ENCODE results near the gene RBM25. TPM values are rescaled to one million over a fixed set of nuclear protein-coding genes. Genes with fewer than 3 reads are reported as not detected.
A peak's percentile ranks its signal among the peaks of the same experiment; 100 is the strongest.

RBM25 gene
- total and polyA plus RNA-seq, 10 of the 15 experiments (the other 5 are each of a cell fraction or from before 2014, with no cell fraction given), result 43.4 to 125 (median 74.1) TPM

DNA sequence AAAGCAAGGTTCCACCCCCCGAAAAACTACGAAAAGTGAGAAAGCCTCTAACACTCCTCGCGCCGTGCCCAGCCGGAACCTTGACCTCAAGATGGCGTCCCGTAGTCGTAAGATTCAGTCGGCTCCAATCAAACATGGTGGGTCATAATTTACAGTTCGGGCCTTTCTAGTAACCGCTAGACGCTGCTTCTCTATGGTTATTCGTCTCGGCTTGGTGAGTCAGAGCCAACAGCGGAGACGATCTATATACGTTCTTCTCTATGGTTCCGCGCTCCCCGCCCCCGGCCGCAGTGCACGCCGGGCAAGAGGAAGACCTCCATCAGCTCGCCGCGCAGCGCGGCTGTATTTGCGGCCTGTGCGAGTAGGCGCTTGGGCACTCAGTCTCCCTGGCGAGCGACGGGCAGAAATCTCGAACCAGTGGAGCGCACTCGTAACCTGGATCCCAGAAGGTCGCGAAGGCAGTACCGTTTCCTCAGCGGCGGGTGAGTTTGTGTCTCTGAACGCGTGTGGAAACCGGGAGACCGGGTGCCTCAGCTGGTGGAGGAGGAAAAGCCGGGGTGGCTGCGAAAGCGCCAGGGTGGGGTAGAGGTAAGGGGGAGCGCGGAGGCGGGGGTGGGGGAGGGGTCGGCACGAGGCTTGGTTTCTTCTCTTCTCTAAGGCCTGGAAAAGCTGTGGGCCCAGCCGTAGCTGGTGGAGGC lies at the start of gene RBM25 (continued):
- TF ChIP-seq, protein P1, sequence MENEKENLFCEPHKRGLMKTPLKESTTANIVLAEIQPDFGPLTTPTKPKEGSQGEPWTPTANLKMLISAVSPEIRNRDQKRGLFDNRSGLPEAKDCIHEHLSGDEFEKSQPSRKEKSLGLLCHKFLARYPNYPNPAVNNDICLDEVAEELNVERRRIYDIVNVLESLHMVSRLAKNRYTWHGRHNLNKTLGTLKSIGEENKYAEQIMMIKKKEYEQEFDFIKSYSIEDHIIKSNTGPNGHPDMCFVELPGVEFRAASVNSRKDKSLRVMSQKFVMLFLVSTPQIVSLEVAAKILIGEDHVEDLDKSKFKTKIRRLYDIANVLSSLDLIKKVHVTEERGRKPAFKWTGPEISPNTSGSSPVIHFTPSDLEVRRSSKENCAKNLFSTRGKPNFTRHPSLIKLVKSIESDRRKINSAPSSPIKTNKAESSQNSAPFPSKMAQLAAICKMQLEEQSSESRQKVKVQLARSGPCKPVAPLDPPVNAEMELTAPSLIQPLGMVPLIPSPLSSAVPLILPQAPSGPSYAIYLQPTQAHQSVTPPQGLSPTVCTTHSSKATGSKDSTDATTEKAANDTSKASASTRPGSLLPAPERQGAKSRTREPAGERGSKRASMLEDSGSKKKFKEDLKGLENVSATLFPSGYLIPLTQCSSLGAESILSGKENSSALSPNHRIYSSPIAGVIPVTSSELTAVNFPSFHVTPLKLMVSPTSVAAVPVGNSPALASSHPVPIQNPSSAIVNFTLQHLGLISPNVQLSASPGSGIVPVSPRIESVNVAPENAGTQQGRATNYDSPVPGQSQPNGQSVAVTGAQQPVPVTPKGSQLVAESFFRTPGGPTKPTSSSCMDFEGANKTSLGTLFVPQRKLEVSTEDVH (IDR thresholded peaks at IDR 0.05; ENCODE audit: low read depth, partially characterized antibody), result peak; percentile 21
- TF ChIP-seq, protein P2, sequence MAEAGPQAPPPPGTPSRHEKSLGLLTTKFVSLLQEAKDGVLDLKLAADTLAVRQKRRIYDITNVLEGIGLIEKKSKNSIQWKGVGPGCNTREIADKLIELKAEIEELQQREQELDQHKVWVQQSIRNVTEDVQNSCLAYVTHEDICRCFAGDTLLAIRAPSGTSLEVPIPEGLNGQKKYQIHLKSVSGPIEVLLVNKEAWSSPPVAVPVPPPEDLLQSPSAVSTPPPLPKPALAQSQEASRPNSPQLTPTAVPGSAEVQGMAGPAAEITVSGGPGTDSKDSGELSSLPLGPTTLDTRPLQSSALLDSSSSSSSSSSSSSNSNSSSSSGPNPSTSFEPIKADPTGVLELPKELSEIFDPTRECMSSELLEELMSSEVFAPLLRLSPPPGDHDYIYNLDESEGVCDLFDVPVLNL (IDR thresholded peaks at IDR 0.05; ENCODE audit: low read depth, low read length), result no peak
- TF ChIP-seq, protein P3, sequence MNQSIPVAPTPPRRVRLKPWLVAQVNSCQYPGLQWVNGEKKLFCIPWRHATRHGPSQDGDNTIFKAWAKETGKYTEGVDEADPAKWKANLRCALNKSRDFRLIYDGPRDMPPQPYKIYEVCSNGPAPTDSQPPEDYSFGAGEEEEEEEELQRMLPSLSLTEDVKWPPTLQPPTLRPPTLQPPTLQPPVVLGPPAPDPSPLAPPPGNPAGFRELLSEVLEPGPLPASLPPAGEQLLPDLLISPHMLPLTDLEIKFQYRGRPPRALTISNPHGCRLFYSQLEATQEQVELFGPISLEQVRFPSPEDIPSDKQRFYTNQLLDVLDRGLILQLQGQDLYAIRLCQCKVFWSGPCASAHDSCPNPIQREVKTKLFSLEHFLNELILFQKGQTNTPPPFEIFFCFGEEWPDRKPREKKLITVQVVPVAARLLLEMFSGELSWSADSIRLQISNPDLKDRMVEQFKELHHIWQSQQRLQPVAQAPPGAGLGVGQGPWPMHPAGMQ (IDR thresholded peaks at IDR 0.05; ENCODE audit: borderline replicate concordance), result no peak
- TF ChIP-seq, protein P4, sequence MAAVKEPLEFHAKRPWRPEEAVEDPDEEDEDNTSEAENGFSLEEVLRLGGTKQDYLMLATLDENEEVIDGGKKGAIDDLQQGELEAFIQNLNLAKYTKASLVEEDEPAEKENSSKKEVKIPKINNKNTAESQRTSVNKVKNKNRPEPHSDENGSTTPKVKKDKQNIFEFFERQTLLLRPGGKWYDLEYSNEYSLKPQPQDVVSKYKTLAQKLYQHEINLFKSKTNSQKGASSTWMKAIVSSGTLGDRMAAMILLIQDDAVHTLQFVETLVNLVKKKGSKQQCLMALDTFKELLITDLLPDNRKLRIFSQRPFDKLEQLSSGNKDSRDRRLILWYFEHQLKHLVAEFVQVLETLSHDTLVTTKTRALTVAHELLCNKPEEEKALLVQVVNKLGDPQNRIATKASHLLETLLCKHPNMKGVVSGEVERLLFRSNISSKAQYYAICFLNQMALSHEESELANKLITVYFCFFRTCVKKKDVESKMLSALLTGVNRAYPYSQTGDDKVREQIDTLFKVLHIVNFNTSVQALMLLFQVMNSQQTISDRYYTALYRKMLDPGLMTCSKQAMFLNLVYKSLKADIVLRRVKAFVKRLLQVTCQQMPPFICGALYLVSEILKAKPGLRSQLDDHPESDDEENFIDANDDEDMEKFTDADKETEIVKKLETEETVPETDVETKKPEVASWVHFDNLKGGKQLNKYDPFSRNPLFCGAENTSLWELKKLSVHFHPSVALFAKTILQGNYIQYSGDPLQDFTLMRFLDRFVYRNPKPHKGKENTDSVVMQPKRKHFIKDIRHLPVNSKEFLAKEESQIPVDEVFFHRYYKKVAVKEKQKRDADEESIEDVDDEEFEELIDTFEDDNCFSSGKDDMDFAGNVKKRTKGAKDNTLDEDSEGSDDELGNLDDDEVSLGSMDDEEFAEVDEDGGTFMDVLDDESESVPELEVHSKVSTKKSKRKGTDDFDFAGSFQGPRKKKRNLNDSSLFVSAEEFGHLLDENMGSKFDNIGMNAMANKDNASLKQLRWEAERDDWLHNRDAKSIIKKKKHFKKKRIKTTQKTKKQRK (IDR thresholded peaks at IDR 0.05; ENCODE audit: low read depth, low read length), result no peak
- TF ChIP-seq EP300 (IDR thresholded peaks at IDR 0.05; ENCODE audit: borderline replicate concordance in 1 of 2, control insufficient read depth in 1 of 2, low read depth in 2 of 2, low read length in 2 of 2) (no peak), FOS (IDR thresholded peaks at IDR 0.05; ENCODE audit: borderline replicate concordance, extremely low read depth, insufficient read length) (no peak), KLF5 (IDR thresholded peaks at IDR 0.05; ENCODE audit: partially characterized antibody) (peak; percentile 68), IRF4 (IDR thresholded peaks at IDR 0.05; ENCODE audit: low read depth, low read length) (no peak), TBL1XR1 (IDR thresholded peaks at IDR 0.05; ENCODE audit: low read depth, low read length) (peak; percentile 52; the same call in 1 of the 2 replicates)
- TF ChIP-seq, protein P5, sequence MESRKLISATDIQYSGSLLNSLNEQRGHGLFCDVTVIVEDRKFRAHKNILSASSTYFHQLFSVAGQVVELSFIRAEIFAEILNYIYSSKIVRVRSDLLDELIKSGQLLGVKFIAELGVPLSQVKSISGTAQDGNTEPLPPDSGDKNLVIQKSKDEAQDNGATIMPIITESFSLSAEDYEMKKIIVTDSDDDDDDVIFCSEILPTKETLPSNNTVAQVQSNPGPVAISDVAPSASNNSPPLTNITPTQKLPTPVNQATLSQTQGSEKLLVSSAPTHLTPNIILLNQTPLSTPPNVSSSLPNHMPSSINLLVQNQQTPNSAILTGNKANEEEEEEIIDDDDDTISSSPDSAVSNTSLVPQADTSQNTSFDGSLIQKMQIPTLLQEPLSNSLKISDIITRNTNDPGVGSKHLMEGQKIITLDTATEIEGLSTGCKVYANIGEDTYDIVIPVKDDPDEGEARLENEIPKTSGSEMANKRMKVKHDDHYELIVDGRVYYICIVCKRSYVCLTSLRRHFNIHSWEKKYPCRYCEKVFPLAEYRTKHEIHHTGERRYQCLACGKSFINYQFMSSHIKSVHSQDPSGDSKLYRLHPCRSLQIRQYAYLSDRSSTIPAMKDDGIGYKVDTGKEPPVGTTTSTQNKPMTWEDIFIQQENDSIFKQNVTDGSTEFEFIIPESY (IDR thresholded peaks at IDR 0.05), result no peak
- TF ChIP-seq, protein P6, sequence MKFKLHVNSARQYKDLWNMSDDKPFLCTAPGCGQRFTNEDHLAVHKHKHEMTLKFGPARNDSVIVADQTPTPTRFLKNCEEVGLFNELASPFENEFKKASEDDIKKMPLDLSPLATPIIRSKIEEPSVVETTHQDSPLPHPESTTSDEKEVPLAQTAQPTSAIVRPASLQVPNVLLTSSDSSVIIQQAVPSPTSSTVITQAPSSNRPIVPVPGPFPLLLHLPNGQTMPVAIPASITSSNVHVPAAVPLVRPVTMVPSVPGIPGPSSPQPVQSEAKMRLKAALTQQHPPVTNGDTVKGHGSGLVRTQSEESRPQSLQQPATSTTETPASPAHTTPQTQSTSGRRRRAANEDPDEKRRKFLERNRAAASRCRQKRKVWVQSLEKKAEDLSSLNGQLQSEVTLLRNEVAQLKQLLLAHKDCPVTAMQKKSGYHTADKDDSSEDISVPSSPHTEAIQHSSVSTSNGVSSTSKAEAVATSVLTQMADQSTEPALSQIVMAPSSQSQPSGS (IDR thresholded peaks at IDR 0.05; ENCODE audit: low read length), result peak; percentile 14; the same call in 1 of the 2 replicates
